Hepatocyte (in vitro differentiated cells): ENCODE data around the gene SPSB2. TPM values are rescaled to one million over a fixed set of nuclear protein-coding genes. Genes with fewer than 3 reads are reported as not detected.

Source experiments
- DNase-seq: peaks from one replicate; pipeline ENCODE4 v3.0.0-alpha.2; 2016; ENCODE audit warnings: low spot score
- H2AFZ ChIP-seq: fragments of 200-600 bp; sonication (generic); 2 replicates; pipeline ENCODE4 v1.6.0; 2016; ENCODE audit warnings: antibody characterized with exemption, mild to moderate bottlenecking
- H3K27ac ChIP-seq: fragments of 200-600 bp; sonication (generic); 2 replicates; pipeline ENCODE4 v1.5.1; 2016; ENCODE audit warnings: mild to moderate bottlenecking
- H3K27me3 ChIP-seq: fragments of 200-600 bp; sonication (generic); 2 replicates; pipeline ENCODE4 v1.6.1; 2016
- H3K36me3 ChIP-seq: fragments of 200-600 bp; sonication (generic); replicated peaks from 2 replicates; pipeline ENCODE4 v1.5.1; 2016; ENCODE audit warnings: low read depth; ENCODE audit not compliant: insufficient read depth
- H3K4me1 ChIP-seq: fragments of 200-600 bp; sonication (generic); 2 replicates; pipeline ENCODE4 v1.5.1; 2016; ENCODE audit warnings: mild to moderate bottlenecking, moderate library complexity; ENCODE audit not compliant: insufficient read depth
- H3K4me2 ChIP-seq: fragments of 200-600 bp; sonication (generic); 2 replicates; pipeline ENCODE4 v1.6.0; 2016
- H3K4me3 ChIP-seq: fragments of 200-600 bp; sonication (generic); 2 replicates; pipeline ENCODE4 v1.5.1; 2016; ENCODE audit warnings: mild to moderate bottlenecking
- H3K79me2 ChIP-seq: fragments of 200-600 bp; sonication (generic); 2 replicates; pipeline ENCODE4 v1.6.0; 2017; ENCODE audit warnings: mild to moderate bottlenecking
- H3K9me2 ChIP-seq: fragments of 200-600 bp; sonication (generic); replicated peaks from 2 replicates; pipeline ENCODE4 v1.6.0; 2017; ENCODE audit warnings: mild to moderate bottlenecking; ENCODE audit not compliant: insufficient read depth
- H3K9me3 ChIP-seq: fragments of 200-600 bp; sonication (generic); 2 replicates; pipeline ENCODE4 v1.5.1; 2016; ENCODE audit warnings: low read depth, mild to moderate bottlenecking
- H4K20me1 ChIP-seq: fragments of 200-600 bp; sonication (generic); 2 replicates; pipeline ENCODE4 v1.6.0; 2016; ENCODE audit warnings: mild to moderate bottlenecking; ENCODE audit not compliant: insufficient read depth, poor library complexity, severe bottlenecking
- CTCF ChIP-seq: fragments of 200-600 bp; sonication (generic); IDR thresholded peaks from 2 replicates; pipeline ENCODE4 v1.5.1; 2016; ENCODE audit warnings: antibody characterized with exemption, mild to moderate bottlenecking; ENCODE audit not compliant: poor library complexity
- EZH2 ChIP-seq: fragments of 200-600 bp; sonication (generic); IDR thresholded peaks from 2 replicates; pipeline ENCODE4 v1.6.1; 2016; ENCODE audit warnings: antibody characterized with exemption, mild to moderate bottlenecking, borderline replicate concordance
- EZH2phosphoT487 ChIP-seq: fragments of 200-600 bp; sonication (generic); IDR thresholded peaks from one replicate; pipeline ENCODE4 v1.6.1; 2018; ENCODE audit warnings: antibody characterized with exemption, mild to moderate bottlenecking, low read depth, moderate library complexity; ENCODE audit not compliant: unreplicated experiment, severe bottlenecking
- WGBS: methylation state at CpG from one replicate; pipeline ENCODE4 v1.1.6; 2016; ENCODE audit warnings: low lambda C conversion rate; ENCODE audit errors: missing lambda C conversion rate; 5-methylcytosine and 5-hydroxymethylcytosine counted together
- polyA plus RNA-seq: library from polyadenylated mRNA; unstranded; fragments of >200 nt; fragmentation: Nextera tagmentation; extraction: Ambion mirVana; gene quantifications from 2 replicates; pipeline ENCODE4 v1.2.1, GENCODE V29; 2016
- total RNA-seq: library from RNA; depleted of rRNA; stranded (reverse); fragments of >200 nt; gene quantifications from 2 replicates; pipeline ENCODE4 v1.2.3, GENCODE V29; 2014

The SPSB2 gene
- total and polyA plus RNA-seq, 2 experiments from 2014 or later = 11.0 to 14.1 TPM

DNA sequence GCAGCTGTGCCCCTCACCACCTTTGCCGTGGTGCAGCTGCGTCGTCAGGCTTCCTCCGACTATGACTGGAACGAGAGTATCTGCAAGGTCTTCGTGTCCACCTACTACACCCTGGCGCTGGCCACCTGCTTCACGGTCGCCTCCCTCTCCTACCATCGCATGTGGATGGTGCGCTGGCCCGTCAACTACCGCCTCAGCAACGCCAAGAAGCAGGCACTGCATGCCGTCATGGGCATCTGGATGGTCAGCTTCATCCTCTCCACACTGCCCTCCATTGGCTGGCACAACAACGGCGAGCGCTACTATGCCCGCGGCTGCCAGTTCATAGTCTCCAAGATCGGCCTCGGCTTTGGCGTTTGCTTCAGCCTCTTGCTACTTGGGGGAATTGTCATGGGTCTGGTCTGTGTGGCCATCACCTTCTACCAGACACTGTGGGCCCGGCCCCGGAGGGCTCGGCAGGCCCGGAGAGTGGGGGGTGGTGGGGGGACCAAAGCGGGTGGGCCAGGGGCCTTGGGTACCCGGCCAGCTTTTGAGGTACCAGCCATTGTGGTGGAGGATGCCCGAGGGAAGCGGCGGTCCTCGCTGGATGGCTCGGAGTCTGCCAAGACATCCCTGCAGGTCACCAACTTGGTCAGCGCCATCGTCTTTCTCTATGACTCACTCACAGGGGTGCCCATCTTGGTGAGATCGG, 48.9 kb downstream of the SPSB2 start:
- no peak for TF ChIP-seq EZH2phosphoT487
- no peak for TF ChIP-seq EZH2
- TF ChIP-seq CTCF = no peak
- no peaks in the 10 kb centered on the region for H3K9me3 ChIP-seq
- no peak overlapping the region for H3K27ac ChIP-seq
- peak; percentile 6 for DNase-seq
- no peaks in the 10 kb centered on the region for H3K9me2 ChIP-seq
- no peak overlapping the region for H3K4me3 ChIP-seq
- no peak overlapping the region for H3K4me2 ChIP-seq
- peaks cover 6% of the 10 kb centered on the region for H3K79me2 ChIP-seq
- H2AFZ ChIP-seq = no peak overlapping the region
- 90% methylated on average over 37 of the region's 37 CpGs for WGBS
- no peaks in the 10 kb centered on the region for H3K36me3 ChIP-seq
- peaks cover 5% of the 10 kb centered on the region for H3K27me3 ChIP-seq
- H3K4me1 ChIP-seq = peaks cover 14% of the 10 kb centered on the region
- H4K20me1 ChIP-seq = no peaks in the 10 kb centered on the region

- Histone ChIP-seq H3K4me1 (peaks cover 14% of the 10 kb centered on the region), H3K36me3 (no peaks in the 10 kb centered on the region), H2AFZ (no peak overlapping the region), H3K4me3 (no peak overlapping the region), H3K27me3 (peaks cover 5% of the 10 kb centered on the region), H3K9me2 (no peaks in the 10 kb centered on the region), H4K20me1 (no peaks in the 10 kb centered on the region), H3K4me2 (no peak overlapping the region), H3K79me2 (no peaks in the 10 kb centered on the region), H3K9me3 (no peaks in the 10 kb centered on the region), H3K27ac (no peak overlapping the region)
- peak; percentile 6 for DNase-seq
- no peak for TF ChIP-seq EZH2
- 75% methylated on average over 12 of the region's 12 CpGs for WGBS
Observed at GRCh38 chr12:6823182-6824084, 49.7 kb downstream of the SPSB2 start.

- H3K4me2 ChIP-seq = peak overlapping the region; percentile 88
- H3K79me2 ChIP-seq = no peaks in the 10 kb centered on the region
- WGBS = 57% methylated on average over 6 of the region's 7 CpGs
- H3K4me1 ChIP-seq = peaks cover 14% of the 10 kb centered on the region
- H4K20me1 ChIP-seq = no peaks in the 10 kb centered on the region
- H3K9me2 ChIP-seq = no peaks in the 10 kb centered on the region
- TF ChIP-seq CTCF (no peak), EZH2 (no peak), EZH2phosphoT487 (no peak)
- no peak overlapping the region for H3K4me3 ChIP-seq
- H3K9me3 ChIP-seq = no peaks in the 10 kb centered on the region
- no peak overlapping the region for H2AFZ ChIP-seq
- DNase-seq = peak; percentile 3
- H3K36me3 ChIP-seq = no peaks in the 10 kb centered on the region
- H3K27ac ChIP-seq = no peak overlapping the region
- H3K27me3 ChIP-seq = peaks cover 5% of the 10 kb centered on the region
Observed at GRCh38 chr12:6822426-6823135, 50.5 kb downstream of the SPSB2 start.
